ENCODE data around the gene RBMX2. TPM values are rescaled to one million over a fixed set of nuclear protein-coding genes. Genes with fewer than 3 reads are reported as not detected.
"Not testable (repeated sequence)": the region's sequence is repeated elsewhere in the genome, so short reads cannot be mapped to it uniquely, and the experiment has no call there.

Gene RBMX2
- 10 to 100 TPM; 11.5 to 26.4 (median 23.0) TPM for polyA plus RNA-seq (ENCODE audit: low read depth in 6 of 6)

- ATAC-seq (ENCODE audit: low read depth in 2 of 2) (peak; percentile 84 to 85), DNase-seq (peak; percentile 62)
- Mint-ChIP-seq H3K9me3 (peaks cover 0 to 3% (median 0%) of the 10 kb centered on the region in 7 donors), H3K27ac (peak within 1 kb of the TSS; percentile 84 to 93 (median 88)), H3K36me3 (no peaks in the 10 kb centered on the region), H3K4me3 (peak within 1 kb of the TSS; percentile 85 to 96 (median 92)), H3K27me3 (peaks cover 7 to 28% (median 21%) of the 10 kb centered on the region in 3 donors), H3K4me1 (peaks cover 5 to 20% (median 19%) of the 10 kb centered on the region in 3 donors)
Measured at GRCh38 chrX:130401415-130402207, at the start of gene RBMX2. RBMX2 (plus strand) TSS chrX:130401987; CDS start chrX:130402033, 46 bp downstream.

GRCh38 chrX:130352050-130352449 lies 49.7 kb upstream of the RBMX2 start:
- not testable (repeated sequence) for H3K4me1 Mint-ChIP-seq; H3K27ac Mint-ChIP-seq; DNase-seq; ATAC-seq (ENCODE audit: low read depth in 2 of 2); H3K36me3 Mint-ChIP-seq; H3K27me3 Mint-ChIP-seq; H3K9me3 Mint-ChIP-seq; H3K4me3 Mint-ChIP-seq

- Mint-ChIP-seq H3K9me3 (no peaks in the 10 kb centered on the region), H3K4me3 (no peak overlapping the region), H3K27me3 (no peaks in the 10 kb centered on the region), H3K27ac (no peak overlapping the region), H3K36me3 (no peaks in the 10 kb centered on the region), H3K4me1 (no peaks in the 10 kb centered on the region)
- DNase-seq: no peak
- no peak for ATAC-seq (ENCODE audit: low read depth in 2 of 2)
Measured at GRCh38 chrX:130376077-130376476, 25.7 kb upstream of the RBMX2 start.

GRCh38 chrX:130378024-130378669 lies 23.6 kb upstream of the RBMX2 start:
- H3K4me1 Mint-ChIP-seq: no peaks in the 10 kb centered on the region

GRCh38 chrX:130385520-130385919 lies 16.3 kb upstream of the RBMX2 start, which contains the start of gene GPR119:
GPR119 (minus strand) TSS chrX:130385674; CDS start chrX:130385447, 227 bp downstream.
- no peaks in the 10 kb centered on the region for H3K36me3 Mint-ChIP-seq
- no peaks in the 10 kb centered on the region for H3K4me1 Mint-ChIP-seq
- DNase-seq (no peak), ATAC-seq (ENCODE audit: low read depth in 2 of 2) (no peak)
- peaks cover 0 to 10% (median 2%) of the 10 kb centered on the region in 7 donors for H3K9me3 Mint-ChIP-seq
- H3K27me3 Mint-ChIP-seq: peaks cover 4 to 25% (median 11%) of the 10 kb centered on the region in 3 donors
- H3K4me3 Mint-ChIP-seq: no peak within 1 kb of the TSS
- peak within 1 kb of the TSS in 1 of 6 donors; percentile 85 for H3K27ac Mint-ChIP-seq

More at GRCh38 chrX:130378024-130378669, 23.6 kb upstream of the RBMX2 start:
- no peaks in the 10 kb centered on the region for H3K9me3 Mint-ChIP-seq
- H3K27me3 Mint-ChIP-seq: peaks cover 0 to 11% (median 4%) of the 10 kb centered on the region in 3 donors
- no peak overlapping the region for H3K4me3 Mint-ChIP-seq
- H3K27ac Mint-ChIP-seq: no peak overlapping the region
- no peak for ATAC-seq (ENCODE audit: low read depth in 2 of 2)
- no peaks in the 10 kb centered on the region for H3K36me3 Mint-ChIP-seq
- DNase-seq: no peak

GRCh38 chrX:130386408-130386808 lies 15.4 kb upstream of the RBMX2 start:
- Mint-ChIP-seq H3K9me3 (peaks cover 0 to 11% (median 2%) of the 10 kb centered on the region in 7 donors), H3K4me3 (no peak overlapping the region), H3K27ac (no peak overlapping the region), H3K36me3 (no peaks in the 10 kb centered on the region), H3K27me3 (peaks cover 4 to 25% (median 11%) of the 10 kb centered on the region in 3 donors), H3K4me1 (no peaks in the 10 kb centered on the region)
- DNase-seq: no peak
- no peak for ATAC-seq (ENCODE audit: low read depth in 2 of 2)

GRCh38 chrX:130393451-130394074 lies 8.2 kb upstream of the RBMX2 start:
- Mint-ChIP-seq H3K36me3 (no peaks in the 10 kb centered on the region), H3K27me3 (peaks cover 20 to 43% (median 32%) of the 10 kb centered on the region in 3 donors), H3K27ac (no peak overlapping the region), H3K4me3 (no peak overlapping the region), H3K4me1 (no peaks in the 10 kb centered on the region), H3K9me3 (peaks cover 0 to 8% (median 0%) of the 10 kb centered on the region in 7 donors)
- no peak for ATAC-seq (ENCODE audit: low read depth in 2 of 2)
- no peak for DNase-seq

GRCh38 chrX:130395341-130395740 lies 6.4 kb upstream of the RBMX2 start:
- ATAC-seq (ENCODE audit: low read depth in 2 of 2) (no peak), DNase-seq (no peak)
- Mint-ChIP-seq H3K9me3 (peaks cover 0 to 5% (median 0%) of the 10 kb centered on the region in 7 donors), H3K36me3 (no peaks in the 10 kb centered on the region), H3K4me1 (no peaks in the 10 kb centered on the region), H3K27me3 (peaks cover 20 to 52% (median 39%) of the 10 kb centered on the region in 3 donors), H3K4me3 (no peak overlapping the region), H3K27ac (no peak overlapping the region)

GRCh38 chrX:130402208-130402684 lies 459 bp downstream of the RBMX2 start:
- peak overlapping the region; percentile 6 to 93 (median 64) for H3K27ac Mint-ChIP-seq
- no peaks in the 10 kb centered on the region for H3K36me3 Mint-ChIP-seq
- no peak for DNase-seq
- peak overlapping the region; percentile 85 to 96 (median 92) for H3K4me3 Mint-ChIP-seq
- peaks cover 0 to 3% (median 0%) of the 10 kb centered on the region in 7 donors for H3K9me3 Mint-ChIP-seq
- peak in 1 of 2 donors; percentile 12 for ATAC-seq (ENCODE audit: low read depth in 2 of 2)
- H3K4me1 Mint-ChIP-seq: peaks cover 5 to 20% (median 19%) of the 10 kb centered on the region in 3 donors
- H3K27me3 Mint-ChIP-seq: peaks cover 1 to 22% (median 14%) of the 10 kb centered on the region in 3 donors

- no peak overlapping the region for H3K27ac Mint-ChIP-seq
- DNase-seq: no peak
- H3K9me3 Mint-ChIP-seq: peaks cover 0 to 6% (median 0%) of the 10 kb centered on the region in 7 donors
Measured at GRCh38 chrX:130413415-130413814, 11.6 kb downstream of the RBMX2 start.

GRCh38 chrX:130414800-130415199 lies 13.0 kb downstream of the RBMX2 start:
- H3K27me3 Mint-ChIP-seq: no peaks in the 10 kb centered on the region
- H3K4me1 Mint-ChIP-seq: peaks cover 0 to 4% (median 2%) of the 10 kb centered on the region in 3 donors
- ATAC-seq (ENCODE audit: low read depth in 2 of 2) (no peak), DNase-seq (no peak)
- H3K9me3 Mint-ChIP-seq: peaks cover 0 to 7% (median 0%) of the 10 kb centered on the region in 7 donors
- H3K27ac Mint-ChIP-seq: no peak overlapping the region
- no peak overlapping the region for H3K4me3 Mint-ChIP-seq
- peaks cover 7 to 8% of the 10 kb centered on the region in 2 donors for H3K36me3 Mint-ChIP-seq

More at GRCh38 chrX:130413415-130413814, 11.6 kb downstream of the RBMX2 start:
- no peaks in the 10 kb centered on the region for H3K27me3 Mint-ChIP-seq
- no peak for ATAC-seq (ENCODE audit: low read depth in 2 of 2)
- H3K36me3 Mint-ChIP-seq: peaks cover 7 to 8% of the 10 kb centered on the region in 2 donors
- peaks cover 0 to 4% (median 2%) of the 10 kb centered on the region in 3 donors for H3K4me1 Mint-ChIP-seq
- H3K4me3 Mint-ChIP-seq: no peak overlapping the region

- no peak for ATAC-seq (ENCODE audit: low read depth in 2 of 2)
- Mint-ChIP-seq H3K27ac (no peak overlapping the region), H3K9me3 (peaks cover 0 to 7% (median 0%) of the 10 kb centered on the region in 7 donors), H3K4me1 (peaks cover 0 to 4% (median 2%) of the 10 kb centered on the region in 3 donors), H3K27me3 (no peaks in the 10 kb centered on the region), H3K36me3 (peaks cover 7 to 8% of the 10 kb centered on the region in 2 donors), H3K4me3 (no peak overlapping the region)
- no peak for DNase-seq
Measured at GRCh38 chrX:130415201-130415600, 13.4 kb downstream of the RBMX2 start.

- DNase-seq (no peak), ATAC-seq (ENCODE audit: low read depth in 2 of 2) (no peak)
- Mint-ChIP-seq H3K36me3 (peaks cover 0 to 8% of the 10 kb centered on the region in 2 donors), H3K4me3 (no peak overlapping the region), H3K27ac (no peak overlapping the region), H3K27me3 (no peaks in the 10 kb centered on the region), H3K4me1 (peaks cover 0 to 4% (median 2%) of the 10 kb centered on the region in 3 donors), H3K9me3 (peaks cover 0 to 7% (median 0%) of the 10 kb centered on the region in 7 donors)
Measured at GRCh38 chrX:130416785-130417184, 15.0 kb downstream of the RBMX2 start.

Measured in naive B cell (primary cell).